Mesothelial cell of epicardium (in vitro differentiated cells): ENCODE results near the gene LPCAT4. TPM values are rescaled to one million over a fixed set of nuclear protein-coding genes. Genes with fewer than 3 reads are reported as not detected.
"Not testable (repeated sequence)": the region's sequence is repeated elsewhere in the genome, so short reads cannot be mapped to it uniquely, and the experiment has no call there.

ENCODE experiments used
- DNase-seq, 2 experiments: peaks; one replicate each; pipeline ENCODE4 v3.0.0; 2021; ENCODE audit warnings: low spot score in 2 of 2; ENCODE audit not compliant: unreplicated experiment in 2 of 2
- H3K27ac Mint-ChIP-seq: 2 replicates; pipeline ENCODE4 v1.8.0; 2021; ENCODE audit warnings: mixed read lengths
- H3K27me3 Mint-ChIP-seq: 2 replicates; pipeline ENCODE4 v1.8.0; 2021; ENCODE audit warnings: low read depth, mixed read lengths
- H3K36me3 Mint-ChIP-seq: 2 replicates; pipeline ENCODE4 v1.8.0; 2021; ENCODE audit warnings: mixed read lengths
- H3K4me1 Mint-ChIP-seq: 2 replicates; pipeline ENCODE4 v1.8.0; 2021; ENCODE audit warnings: mixed read lengths
- H3K4me3 Mint-ChIP-seq: 2 replicates; pipeline ENCODE4 v1.8.0; 2021; ENCODE audit warnings: mild to moderate bottlenecking, moderate library complexity, mixed read lengths
- H3K9me3 Mint-ChIP-seq: 2 replicates; pipeline ENCODE4 v1.8.0; 2021; ENCODE audit warnings: mixed read lengths
- CTCF ChIP-seq: fragments of 200-600 bp; sonication (generic); IDR thresholded peaks from one replicate; pipeline ENCODE4 v1.5.0; 2021; ENCODE audit warnings: antibody characterized with exemption; ENCODE audit not compliant: unreplicated experiment
- total RNA-seq: library from RNA; stranded (reverse); gene quantifications from 3 replicates; pipeline ENCODE4 v1.2.1, GENCODE V29; 2021

The LPCAT4 gene
- total RNA-seq: 88.7 to 91.3 TPM (median 91.1 TPM) in 3 replicates

DNA sequence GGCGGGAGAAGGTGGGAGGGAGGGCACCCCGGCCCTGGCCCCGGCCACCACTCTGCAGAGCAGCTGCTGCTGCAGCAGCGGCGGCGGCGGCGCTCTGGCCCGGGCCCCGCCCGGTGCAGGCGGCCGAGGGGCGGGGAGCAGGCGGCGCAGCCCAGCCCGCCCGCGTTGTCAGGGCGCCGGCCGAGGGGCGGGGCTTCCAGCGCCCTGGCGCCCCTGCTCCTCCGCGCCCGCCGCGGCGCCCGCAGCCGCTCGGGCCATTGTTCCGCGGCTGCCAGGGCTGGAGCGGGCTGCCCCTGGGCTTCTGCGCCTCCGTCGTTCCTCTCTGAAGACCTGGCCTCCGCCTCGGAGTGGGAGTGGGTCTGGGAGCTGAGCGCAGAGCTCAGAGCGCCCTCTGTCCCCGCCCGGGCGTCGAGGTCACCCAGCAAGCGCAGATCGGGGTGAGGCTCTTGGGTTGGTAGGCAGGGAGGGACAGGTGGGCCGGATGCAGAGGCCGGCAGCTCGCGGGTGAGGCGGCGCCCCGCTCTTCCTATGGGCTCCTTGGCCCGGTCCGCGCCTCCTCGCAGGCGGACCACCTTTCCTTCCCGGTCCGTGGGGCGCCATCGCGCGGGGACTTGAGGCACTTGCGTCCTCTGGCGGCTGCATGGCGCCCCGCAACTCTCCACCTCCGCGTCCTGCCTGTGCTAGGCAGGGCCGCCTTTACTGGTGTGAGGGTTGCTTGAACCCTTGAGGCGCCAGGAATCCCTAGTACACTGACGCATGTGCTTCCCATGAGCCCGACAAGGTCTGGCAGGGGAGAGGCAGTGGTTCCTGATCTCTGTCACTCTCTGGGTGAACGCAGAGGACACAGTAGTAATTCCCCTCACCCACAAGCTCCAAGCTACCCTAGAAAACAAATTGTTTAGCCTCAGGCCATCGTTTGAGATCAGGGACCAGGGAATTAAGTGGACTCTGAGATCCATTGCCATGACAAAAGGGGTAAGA is at the start of gene LPCAT4:
Gene LPCAT4 (minus strand): TSS at position 96 of the 981 bp plus-strand sequence. CDS start 96 bp downstream, outside the sequence.
- Mint-ChIP-seq H3K27ac (peak within 1 kb of the TSS; percentile 96), H3K4me1 (peaks cover 35% of the 10 kb centered on the region), H3K9me3 (peaks cover 6% of the 10 kb centered on the region), H3K27me3 (no peaks in the 10 kb centered on the region), H3K36me3 (peaks cover 9% of the 10 kb centered on the region), H3K4me3 (peak within 1 kb of the TSS; percentile 95)
- peak; percentile 77 to 88 for DNase-seq
- peak; percentile 82 for TF ChIP-seq CTCF

GRCh38 chr15:34409511-34409910 is 42.5 kb upstream of the LPCAT4 start:
- H3K4me1 Mint-ChIP-seq, H3K4me3 Mint-ChIP-seq, H3K27me3 Mint-ChIP-seq, H3K27ac Mint-ChIP-seq, DNase-seq, H3K9me3 Mint-ChIP-seq, H3K36me3 Mint-ChIP-seq: not testable (repeated sequence)

- not testable (repeated sequence) for H3K27me3 Mint-ChIP-seq, H3K36me3 Mint-ChIP-seq, H3K4me3 Mint-ChIP-seq, DNase-seq, H3K9me3 Mint-ChIP-seq, H3K27ac Mint-ChIP-seq, H3K4me1 Mint-ChIP-seq
Observed at GRCh38 chr15:34408973-34409372, 42.0 kb upstream of the LPCAT4 start.

DNA sequence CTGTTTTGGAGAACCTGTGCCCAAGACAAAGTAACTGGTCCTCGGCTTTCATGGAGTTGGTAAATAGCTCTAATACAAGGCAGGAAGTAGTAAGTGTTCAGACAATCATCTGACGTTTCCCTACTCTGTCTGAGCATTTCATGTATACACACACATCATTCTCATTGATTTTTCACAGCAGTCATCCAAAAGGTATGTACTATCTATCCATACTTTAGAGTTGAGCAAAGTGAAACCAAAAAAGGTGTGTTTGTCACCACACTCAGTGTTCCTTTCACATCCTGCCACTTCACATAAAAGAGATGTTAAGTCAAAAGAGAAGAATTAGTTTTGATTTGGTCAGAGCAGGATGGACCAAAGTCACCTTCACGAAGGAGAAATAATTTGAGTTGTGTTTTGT is 36.9 kb upstream of the LPCAT4 start:
- not testable (repeated sequence) for H3K27me3 Mint-ChIP-seq, DNase-seq, H3K27ac Mint-ChIP-seq, H3K9me3 Mint-ChIP-seq, H3K4me3 Mint-ChIP-seq, H3K4me1 Mint-ChIP-seq, H3K36me3 Mint-ChIP-seq

- not testable (repeated sequence) for H3K4me3 Mint-ChIP-seq, DNase-seq, H3K36me3 Mint-ChIP-seq, H3K9me3 Mint-ChIP-seq, H3K27ac Mint-ChIP-seq, H3K4me1 Mint-ChIP-seq, H3K27me3 Mint-ChIP-seq
Observed at GRCh38 chr15:34403160-34403598, 36.2 kb upstream of the LPCAT4 start.

- not testable (repeated sequence) for DNase-seq, H3K27ac Mint-ChIP-seq
Observed at GRCh38 chr15:34397637-34398259, 30.8 kb upstream of the LPCAT4 start.

GRCh38 chr15:34392981-34393380 is 26.0 kb upstream of the LPCAT4 start:
- not testable (repeated sequence) for H3K4me3 Mint-ChIP-seq, H3K27ac Mint-ChIP-seq, H3K9me3 Mint-ChIP-seq, H3K4me1 Mint-ChIP-seq, H3K27me3 Mint-ChIP-seq, DNase-seq, H3K36me3 Mint-ChIP-seq

More at GRCh38 chr15:34397637-34398259, 30.8 kb upstream of the LPCAT4 start:
- not testable (repeated sequence) for H3K4me3 Mint-ChIP-seq, H3K4me1 Mint-ChIP-seq, H3K27me3 Mint-ChIP-seq, H3K36me3 Mint-ChIP-seq, H3K9me3 Mint-ChIP-seq

DNA sequence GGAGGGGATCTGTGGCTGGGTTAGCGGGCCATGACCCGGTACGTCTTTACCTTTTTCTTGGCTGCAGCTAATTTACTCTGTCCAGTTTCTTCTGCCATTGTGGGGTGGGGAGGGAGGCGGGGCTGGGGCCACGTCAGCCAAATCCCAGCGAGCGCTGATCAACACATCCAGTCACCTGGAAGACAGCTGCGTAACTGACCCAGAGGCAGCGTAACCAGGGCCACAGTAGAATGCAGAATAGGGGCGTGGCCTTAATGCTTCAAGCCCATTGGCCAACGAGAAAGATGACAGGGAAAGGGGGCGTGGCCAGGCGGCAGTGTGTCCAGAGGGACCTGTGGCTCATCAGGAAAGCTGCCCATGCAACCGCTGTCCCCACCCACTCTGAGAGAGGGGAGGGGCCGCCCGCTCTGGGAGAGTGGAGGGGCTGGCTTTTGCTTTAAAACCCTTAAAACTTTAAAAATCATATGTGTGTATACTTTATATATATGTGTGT is 22.6 kb upstream of the LPCAT4 start:
- not testable (repeated sequence) for H3K4me3 Mint-ChIP-seq, H3K36me3 Mint-ChIP-seq, H3K27ac Mint-ChIP-seq, H3K4me1 Mint-ChIP-seq, DNase-seq, H3K9me3 Mint-ChIP-seq, H3K27me3 Mint-ChIP-seq

DNA sequence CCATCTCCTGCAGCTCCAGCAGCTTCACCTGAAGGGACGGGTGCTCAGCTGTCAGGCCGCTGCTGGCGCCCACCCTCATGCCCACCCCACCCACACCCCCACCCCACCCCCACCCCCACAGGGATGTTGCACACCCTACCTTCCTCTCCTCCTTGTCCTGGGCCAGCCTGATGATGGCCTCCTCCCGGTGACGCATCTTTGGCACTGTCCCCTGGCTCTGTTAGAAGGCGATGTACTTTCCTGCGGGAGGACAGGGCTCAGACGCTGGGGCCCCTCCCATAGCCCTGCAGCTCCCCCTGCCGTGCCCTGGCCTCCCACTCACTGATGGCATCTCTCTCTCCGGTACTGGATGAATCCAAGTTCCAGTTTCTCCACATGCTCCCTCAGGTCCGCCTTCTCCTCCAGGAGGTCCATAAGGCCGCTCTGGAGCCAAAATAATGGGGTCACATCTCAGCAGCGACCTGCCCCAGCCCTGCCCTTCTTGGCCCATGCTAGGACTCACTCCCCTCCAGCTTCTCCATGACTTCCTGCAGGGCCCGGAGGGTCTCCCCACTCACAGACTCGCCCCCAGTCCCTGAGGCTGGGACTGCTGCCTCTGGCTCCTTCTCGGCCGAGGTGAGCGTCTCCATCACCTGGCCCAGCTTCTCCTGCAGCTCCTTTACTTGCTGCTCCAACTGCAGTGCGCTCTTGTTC is 15.0 kb upstream of the LPCAT4 start:
- not testable (repeated sequence) for H3K9me3 Mint-ChIP-seq, H3K4me3 Mint-ChIP-seq, H3K36me3 Mint-ChIP-seq, H3K27ac Mint-ChIP-seq, DNase-seq, H3K4me1 Mint-ChIP-seq, H3K27me3 Mint-ChIP-seq

DNA sequence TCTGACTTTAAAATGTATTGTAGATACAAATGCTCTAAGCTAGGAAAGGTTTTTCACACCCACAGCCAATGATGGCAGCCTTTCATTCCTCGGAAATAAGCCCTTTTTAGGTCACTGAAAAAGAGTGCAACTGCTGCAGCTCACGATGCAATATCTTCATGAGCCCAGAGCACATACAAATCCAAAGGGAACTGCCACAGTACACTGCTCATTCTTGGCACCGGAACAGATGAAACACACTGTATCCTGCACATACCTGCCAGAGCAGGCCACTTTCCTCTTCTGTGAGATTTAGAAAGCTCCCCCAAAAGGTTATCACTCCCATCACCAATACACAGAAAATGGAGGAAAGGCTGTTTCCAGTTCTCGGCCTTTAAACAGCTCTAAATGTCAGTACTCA is 13.5 kb upstream of the LPCAT4 start:
- H3K27ac Mint-ChIP-seq, H3K36me3 Mint-ChIP-seq, H3K4me3 Mint-ChIP-seq, H3K27me3 Mint-ChIP-seq, DNase-seq, H3K4me1 Mint-ChIP-seq: not testable (repeated sequence)
- peaks cover 16% of the 10 kb centered on the region for H3K9me3 Mint-ChIP-seq
